Tibial nerve (tissue), 4 donors: ENCODE results near the gene GABRB1. TPM values are rescaled to one million over a fixed set of nuclear protein-coding genes. Genes with fewer than 3 reads are reported as not detected.

ENCODE experiments used
- DNase-seq, 2 donors: peaks; one replicate each; pipeline ENCODE4 v3.0.0-alpha.2; 2019; ENCODE audit warnings: low spot score in 2 of 2
- H3K27ac ChIP-seq, 4 donors: fragments of 200-600 bp; sonication (generic) in 3 of 4; one replicate each; pipeline ENCODE4 v1.5.1; 2017 to 2019; ENCODE audit warnings: mild to moderate bottlenecking in 1 of 4
- H3K27me3 ChIP-seq, 2 donors: fragments of 200-600 bp; sonication (generic) in 1 of 2; one replicate each; pipeline versions ENCODE4 v1.5.1 to v1.6.0; 2017 to 2019
- H3K36me3 ChIP-seq, 3 donors: fragments of 200-600 bp; sonication (generic); one replicate each; pipeline ENCODE4 v1.5.1; 2018 to 2019
- H3K4me1 ChIP-seq, 4 donors: fragments of 200-600 bp; sonication (generic) in 3 of 4; one replicate each; pipeline ENCODE4 v1.5.1; 2017 to 2019
- H3K4me3 ChIP-seq, 4 donors: fragments of 200-600 bp; sonication (generic) in 3 of 4; one replicate each; pipeline ENCODE4 v1.5.1; 2017 to 2019; ENCODE audit warnings: mild to moderate bottlenecking in 1 of 4, moderate library complexity in 1 of 4
- H3K9me3 ChIP-seq, 4 donors: fragments of 200-600 bp; sonication (generic) in 3 of 4; one replicate each; pipeline ENCODE4 v1.5.1; 2017 to 2019
- CTCF ChIP-seq, 5 experiments: fragments of 200-600 bp in 3 of 5; fragments of 450-650 bp in 2 of 5; sonication (generic) in 3 of 5; IDR thresholded peaks; one replicate each; pipeline ENCODE4 v1.5.1; 2016 to 2019; ENCODE audit warnings: antibody characterized with exemption in 5 of 5, mild to moderate bottlenecking in 3 of 5, moderate library complexity in 2 of 5
- EP300 ChIP-seq, 2 donors: sonication (generic); formaldehyde crosslinking; IDR thresholded peaks; one replicate each; pipeline ENCODE4 v1.6.1; 2017; ENCODE audit warnings: antibody characterized with exemption in 2 of 2, mild to moderate bottlenecking in 1 of 2
- POLR2A ChIP-seq, 2 donors: fragments of 450-650 bp; IDR thresholded peaks; one replicate each; pipeline ENCODE4 v1.6.1; 2017; ENCODE audit warnings: antibody characterized with exemption in 2 of 2, mild to moderate bottlenecking in 2 of 2, moderate library complexity in 2 of 2
- WGBS, 2 donors: methylation state at CpG; one replicate each; pipeline ENCODE4 v1.1.5; 2018; 5-methylcytosine and 5-hydroxymethylcytosine counted together
- total RNA-seq, 4 donors: library from RNA; depleted of rRNA; stranded (reverse); fragments of >200 nt; gene quantifications; one replicate each; pipeline ENCODE4 v1.1.0, GENCODE V29; 2016

The GABRB1 gene
- total RNA-seq, 4 donors from 2014 or later, result not detected

- no peaks in the 10 kb centered on the region for H3K27me3 ChIP-seq
- no peaks in the 10 kb centered on the region for H3K4me1 ChIP-seq
- no peaks in the 10 kb centered on the region for H3K9me3 ChIP-seq
Observed at GRCh38 chr4:47315346-47315745, 284.0 kb downstream of the GABRB1 start.

GRCh38 chr4:47326025-47326424 lies 294.7 kb downstream of the GABRB1 start:
- no peaks in the 10 kb centered on the region for H3K36me3 ChIP-seq
- no peaks in the 10 kb centered on the region for H3K4me1 ChIP-seq
- 87% methylated on average over 3 of the region's 3 CpGs for WGBS, 2 donors
- H3K27me3 ChIP-seq, result no peaks in the 10 kb centered on the region
- no peaks in the 10 kb centered on the region for H3K9me3 ChIP-seq
- no peak for DNase-seq
- H3K4me3 ChIP-seq, result no peak overlapping the region
- H3K27ac ChIP-seq, result no peak overlapping the region
- TF ChIP-seq EP300 (IDR thresholded peaks at IDR 0.05), result no peak
- no peak for TF ChIP-seq POLR2A (IDR thresholded peaks at IDR 0.05)
- TF ChIP-seq CTCF (IDR thresholded peaks at IDR 0.05), result no peak

More at GRCh38 chr4:47315346-47315745, 284.0 kb downstream of the GABRB1 start:
- no peak overlapping the region for H3K4me3 ChIP-seq
- TF ChIP-seq CTCF (IDR thresholded peaks at IDR 0.05) (no peak), EP300 (IDR thresholded peaks at IDR 0.05) (no peak), POLR2A (IDR thresholded peaks at IDR 0.05) (no peak)
- H3K36me3 ChIP-seq, result no peaks in the 10 kb centered on the region
- H3K27ac ChIP-seq, result no peak overlapping the region
- DNase-seq, result no peak

GRCh38 chr4:47330866-47331265 lies 299.5 kb downstream of the GABRB1 start:
- no peaks in the 10 kb centered on the region for H3K9me3 ChIP-seq
- H3K27ac ChIP-seq, result no peak overlapping the region
- no peaks in the 10 kb centered on the region for H3K4me1 ChIP-seq
- no peak for DNase-seq
- no peaks in the 10 kb centered on the region for H3K36me3 ChIP-seq
- TF ChIP-seq CTCF (IDR thresholded peaks at IDR 0.05) (no peak), EP300 (IDR thresholded peaks at IDR 0.05) (no peak), POLR2A (IDR thresholded peaks at IDR 0.05) (no peak)
- no peak overlapping the region for H3K4me3 ChIP-seq
- H3K27me3 ChIP-seq, result no peaks in the 10 kb centered on the region

GRCh38 chr4:47334652-47335051 lies 303.3 kb downstream of the GABRB1 start:
- Histone ChIP-seq H3K36me3 (no peaks in the 10 kb centered on the region), H3K9me3 (no peaks in the 10 kb centered on the region), H3K4me3 (no peak overlapping the region), H3K27ac (no peak overlapping the region), H3K27me3 (no peaks in the 10 kb centered on the region), H3K4me1 (no peaks in the 10 kb centered on the region)
- no peak for DNase-seq
- 66 to 69% methylated on average over 3 of the region's 3 CpGs for WGBS, 2 donors
- TF ChIP-seq EP300 (IDR thresholded peaks at IDR 0.05) (no peak), POLR2A (IDR thresholded peaks at IDR 0.05) (no peak), CTCF (IDR thresholded peaks at IDR 0.05) (no peak)

GRCh38 chr4:47337893-47338292 lies 306.5 kb downstream of the GABRB1 start:
- H3K27me3 ChIP-seq, result no peaks in the 10 kb centered on the region
- H3K36me3 ChIP-seq, result no peaks in the 10 kb centered on the region
- TF ChIP-seq POLR2A (IDR thresholded peaks at IDR 0.05), result no peak
- TF ChIP-seq CTCF (IDR thresholded peaks at IDR 0.05), result no peak
- no peak for TF ChIP-seq EP300 (IDR thresholded peaks at IDR 0.05)
- WGBS, 2 donors, result 79 to 86% methylated on average over 2 of the region's 2 CpGs
- no peak overlapping the region for H3K27ac ChIP-seq
- no peaks in the 10 kb centered on the region for H3K9me3 ChIP-seq
- no peak for DNase-seq
- no peaks in the 10 kb centered on the region for H3K4me1 ChIP-seq
- H3K4me3 ChIP-seq, result no peak overlapping the region
